B cell (primary cell): ENCODE measurements around the gene ITPK1. TPM values are rescaled to one million over a fixed set of nuclear protein-coding genes. Genes with fewer than 3 reads are reported as not detected.

ENCODE experiments used
- ATAC-seq: fragments of 200-7000 bp; cut with Tn5 transposase; one replicate; pipeline ENCODE4 v1.10.0; 2021; ENCODE audit warnings: low read depth, mild to moderate bottlenecking, moderate number of reproducible peaks, moderate library complexity
- CTCF ChIA-PET: fragments of 350-600 bp; sonication (Branson Sonifier 250); formaldehyde crosslinking; loops from one replicate; lab custom pipeline; 2021; ENCODE audit warnings: antibody characterized with exemption, inconsistent platforms; lab: Charles Lee
- POLR2A ChIA-PET: fragments of 350-600 bp; sonication (Branson Sonifier 250); formaldehyde crosslinking; loops from one replicate; lab custom pipeline; 2021; ENCODE audit warnings: antibody characterized with exemption; lab: Charles Lee
- DNase-seq: peaks from one replicate; pipeline ENCODE4 v3.0.0; 2013
- H2AFZ ChIP-seq: 2 replicates; pipeline ENCODE4 v1.6.1; 2012; ENCODE audit warnings: mild to moderate bottlenecking, low read depth, low read length; ENCODE audit not compliant: insufficient read depth, poor library complexity, severe bottlenecking
- H3K27ac ChIP-seq, 2 donors: 1 replicate in 1 of 2; 2 replicates in 1 of 2; pipeline ENCODE4 v1.5.1; 2012 to 2013; ENCODE audit warnings: low read length in 2 of 2, mild to moderate bottlenecking in 2 of 2, moderate library complexity in 1 of 2
- H3K27me3 ChIP-seq, 4 experiments: fragments of 200-600 bp in 1 of 4; sonication (generic) in 1 of 4; replicated peaks in 1 of 4; 1 replicate in 2 of 4; 2 replicates in 2 of 4; pipeline versions ENCODE4 v1.6.1 to v1.7.0; 2013 to 2016; ENCODE audit warnings: low read length in 3 of 4, mild to moderate bottlenecking in 2 of 4, mixed read lengths in 1 of 4, moderate library complexity in 1 of 4; ENCODE audit not compliant: insufficient read depth in 4 of 4, control insufficient read depth in 3 of 4; ENCODE audit errors: control extremely low read depth in 1 of 4
- H3K36me3 ChIP-seq, 2 experiments: replicated peaks in 1 of 2; 1 replicate in 1 of 2; 2 replicates in 1 of 2; pipeline versions ENCODE4 v1.6.1 to v1.7.1; 2013; ENCODE audit warnings: low read length in 1 of 2; ENCODE audit not compliant: insufficient read depth in 2 of 2, control insufficient read depth in 1 of 2; ENCODE audit errors: control extremely low read depth in 1 of 2, extremely low read depth in 1 of 2
- H3K4me1 ChIP-seq, 2 donors: fragments of 200-600 bp in 1 of 2; sonication (generic) in 1 of 2; 1 replicate in 1 of 2; 2 replicates in 1 of 2; pipeline versions ENCODE4 v1.5.1 to v1.6.1; 2013 to 2017; ENCODE audit warnings: low read length in 2 of 2; ENCODE audit not compliant: control insufficient read depth in 2 of 2, insufficient read depth in 2 of 2
- H3K4me2 ChIP-seq: replicated peaks from 2 replicates; pipeline ENCODE3; 2012; ENCODE audit warnings: mild to moderate bottlenecking, low read depth, low read length; ENCODE audit not compliant: poor library complexity, severe bottlenecking
- H3K4me3 ChIP-seq, 5 experiments: fragments of 200-600 bp in 1 of 5; sonication (generic) in 1 of 5; 1 replicate in 3 of 5; 2 replicates in 2 of 5; pipeline versions ENCODE4 v1.5.1 to v1.7.0; 2011 to 2016; ENCODE audit warnings: low read length in 4 of 5, mild to moderate bottlenecking in 4 of 5, low read depth in 2 of 5, control low read depth in 1 of 5, moderate library complexity in 1 of 5; ENCODE audit not compliant: insufficient read depth in 1 of 5; ENCODE audit errors: control extremely low read depth in 1 of 5, extremely low read depth in 1 of 5
- H3K79me2 ChIP-seq: fragments of 200-600 bp; sonication (generic); one replicate; pipeline ENCODE4 v1.6.0; 2016; ENCODE audit warnings: low read length; ENCODE audit not compliant: control insufficient read depth, insufficient read depth
- H3K9ac ChIP-seq: fragments of 200-600 bp; sonication (generic); 2 replicates; pipeline ENCODE4 v1.6.1; 2017; ENCODE audit warnings: mild to moderate bottlenecking, low read length, moderate library complexity
- H3K9me3 ChIP-seq, 3 donors: one replicate each; pipeline versions ENCODE4 v1.6.1 to v1.7.1; 2013; ENCODE audit warnings: low read length in 2 of 3; ENCODE audit not compliant: control insufficient read depth in 2 of 3, insufficient read depth in 1 of 3; ENCODE audit errors: control extremely low read depth in 1 of 3
- H4K20me1 ChIP-seq: 2 replicates; pipeline ENCODE4 v1.6.0; 2012; ENCODE audit warnings: mild to moderate bottlenecking, low read length; ENCODE audit not compliant: insufficient read depth, control insufficient read depth, poor library complexity, severe bottlenecking
- H3K27ac Mint-ChIP-seq: one replicate; pipeline ENCODE4 v1.8.0; 2021; ENCODE audit warnings: mixed read lengths
- H3K27me3 Mint-ChIP-seq: one replicate; pipeline ENCODE4 v1.8.0; 2021; ENCODE audit warnings: mixed read lengths
- H3K4me1 Mint-ChIP-seq: one replicate; pipeline ENCODE4 v1.8.0; 2021; ENCODE audit warnings: mixed read lengths
- H3K4me3 Mint-ChIP-seq: one replicate; pipeline ENCODE4 v1.8.0; 2021; ENCODE audit warnings: mixed read lengths
- H3K9me3 Mint-ChIP-seq: one replicate; pipeline ENCODE4 v1.8.0; 2022; ENCODE audit warnings: mixed read lengths; ENCODE audit not compliant: insufficient read depth
- EZH2 ChIP-seq: IDR thresholded peaks from 2 replicates; pipeline ENCODE4 v1.6.1; 2012; ENCODE audit warnings: borderline replicate concordance, low read depth, mild to moderate bottlenecking, moderate library complexity, low read length; ENCODE audit not compliant: insufficient read depth, poor library complexity, severe bottlenecking
- WGBS: methylation state at CpG from one replicate; pipeline ENCODE4 v1.1.5; 2013; ENCODE audit warnings: missing lambda C conversion rate; ENCODE audit not compliant: insufficient coverage; 5-methylcytosine and 5-hydroxymethylcytosine counted together
- intact Hi-C: fragments of 100-400 bp; cut with micrococcal nuclease; formaldehyde crosslinking; loops from one replicate; pipeline ENCODE4 v1.10.0; 2022
- polyA plus RNA-seq: library from polyadenylated mRNA; depleted of rRNA; stranded (reverse); fragments of >200 nt; gene quantifications from 2 replicates; pipeline ENCODE4 v1.2.3, GENCODE V29; 2012
- total RNA-seq, 2 donors: library from RNA; stranded (reverse); fragments of 120-200 nt in 1 of 2; gene quantifications; 1 replicate in 1 of 2; 2 replicates in 1 of 2; pipeline versions ENCODE4 v1.2.3 to v1.2.4, GENCODE V29; 2013 to 2022
- TF ChIP-seq, protein P1 (sequence below): fragments of 200-600 bp; IDR thresholded peaks from one replicate; pipeline ENCODE4 v1.8.0; 2022; ENCODE audit warnings: antibody characterized with exemption, mild to moderate bottlenecking

Gene ITPK1
- total and polyA plus RNA-seq, 2 donors (not counting 1 experiment from before 2014, with no cell fraction given), result 46.0 to 46.9 TPM

DNA sequence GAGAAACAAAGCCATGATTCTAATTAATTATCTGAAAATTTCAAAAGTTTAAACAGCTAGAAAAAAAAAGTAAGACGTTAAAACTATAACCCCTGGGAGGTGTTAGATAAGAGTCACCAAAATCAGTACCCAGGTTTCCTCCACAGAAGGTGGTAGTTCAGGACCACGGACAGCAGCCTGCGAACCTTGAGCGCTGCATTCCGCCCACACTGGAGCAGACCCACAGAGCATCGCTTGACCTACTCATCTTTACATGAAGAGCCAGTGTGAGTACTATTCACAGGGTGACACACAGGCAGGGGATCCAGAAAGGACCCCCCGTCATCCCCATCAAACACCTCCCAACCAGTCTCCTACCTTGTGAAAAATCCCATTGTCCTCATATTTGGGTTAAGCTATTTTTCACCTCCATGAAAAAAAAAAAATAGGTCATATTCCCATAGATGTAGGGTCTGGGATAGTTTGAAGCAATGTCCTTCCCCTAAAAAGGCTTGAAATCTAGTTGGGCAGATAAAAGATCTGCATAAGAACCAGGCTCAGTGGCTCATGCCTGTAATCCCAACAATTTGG, 201.6 kb downstream of the ITPK1 start:
- CTCF ChIA-PET, result no interaction called here
- Mint-ChIP-seq H3K4me1 (no peaks in the 10 kb centered on the region), H3K4me3 (no peak overlapping the region)

DNA sequence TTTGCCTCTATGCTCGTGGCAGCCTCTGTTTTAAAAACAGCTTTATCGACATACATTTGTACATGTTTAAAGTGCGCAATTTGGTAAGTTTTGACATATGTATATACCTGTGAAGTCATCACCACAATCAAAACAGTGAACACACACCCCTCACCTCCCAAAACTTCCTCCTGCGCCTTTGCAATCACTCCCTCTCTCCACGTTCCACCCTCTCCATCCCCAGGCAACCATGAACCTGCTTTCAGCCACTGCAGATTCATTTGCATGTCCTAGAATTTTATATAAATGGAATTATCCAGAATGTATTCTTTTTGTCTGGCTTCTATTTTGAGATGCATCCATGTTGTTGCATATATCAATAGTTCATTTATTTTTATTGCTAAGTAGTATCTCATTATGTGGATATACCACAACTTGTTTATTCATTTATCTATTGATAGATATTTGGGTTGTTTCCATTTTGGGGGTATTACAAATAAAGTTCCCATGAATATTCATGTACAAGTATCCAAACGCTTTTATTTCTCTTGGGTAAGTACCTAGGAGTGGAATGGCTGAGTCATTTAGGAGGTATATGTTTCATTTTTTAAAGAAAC, 208.3 kb downstream of the ITPK1 start:
- H4K20me1 ChIP-seq, result no peaks in the 10 kb centered on the region
- DNase-seq (no peak), ATAC-seq (no peak)
- H3K9me3 Mint-ChIP-seq, result no peaks in the 10 kb centered on the region
- TF ChIP-seq, protein P1, sequence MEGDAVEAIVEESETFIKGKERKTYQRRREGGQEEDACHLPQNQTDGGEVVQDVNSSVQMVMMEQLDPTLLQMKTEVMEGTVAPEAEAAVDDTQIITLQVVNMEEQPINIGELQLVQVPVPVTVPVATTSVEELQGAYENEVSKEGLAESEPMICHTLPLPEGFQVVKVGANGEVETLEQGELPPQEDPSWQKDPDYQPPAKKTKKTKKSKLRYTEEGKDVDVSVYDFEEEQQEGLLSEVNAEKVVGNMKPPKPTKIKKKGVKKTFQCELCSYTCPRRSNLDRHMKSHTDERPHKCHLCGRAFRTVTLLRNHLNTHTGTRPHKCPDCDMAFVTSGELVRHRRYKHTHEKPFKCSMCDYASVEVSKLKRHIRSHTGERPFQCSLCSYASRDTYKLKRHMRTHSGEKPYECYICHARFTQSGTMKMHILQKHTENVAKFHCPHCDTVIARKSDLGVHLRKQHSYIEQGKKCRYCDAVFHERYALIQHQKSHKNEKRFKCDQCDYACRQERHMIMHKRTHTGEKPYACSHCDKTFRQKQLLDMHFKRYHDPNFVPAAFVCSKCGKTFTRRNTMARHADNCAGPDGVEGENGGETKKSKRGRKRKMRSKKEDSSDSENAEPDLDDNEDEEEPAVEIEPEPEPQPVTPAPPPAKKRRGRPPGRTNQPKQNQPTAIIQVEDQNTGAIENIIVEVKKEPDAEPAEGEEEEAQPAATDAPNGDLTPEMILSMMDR, result no peak
- no peak for TF ChIP-seq EZH2
- no peaks in the 10 kb centered on the region for H3K79me2 ChIP-seq
- H3K4me1 Mint-ChIP-seq, result no peaks in the 10 kb centered on the region
- no peak overlapping the region for H3K27ac ChIP-seq
- H3K27me3 Mint-ChIP-seq, result peaks cover 27% of the 10 kb centered on the region
- intact Hi-C loops, result no loop called here
- POLR2A ChIA-PET, result no interaction called here
- H2AFZ ChIP-seq, result no peak overlapping the region
- peaks cover 0 to 15% (median 0%) of the 10 kb centered on the region in 4 experiments for H3K27me3 ChIP-seq
- CTCF ChIA-PET, result no interaction called here
- WGBS, result no CpG with 5 or more reads among the region's 6 CpGs
- H3K4me3 Mint-ChIP-seq, result no peak overlapping the region
- H3K9me3 ChIP-seq, result peaks cover 0 to 5% (median 0%) of the 10 kb centered on the region in 3 donors
- H3K4me1 ChIP-seq, result no peaks in the 10 kb centered on the region
- no peak overlapping the region for H3K27ac Mint-ChIP-seq
- no peak overlapping the region for H3K4me3 ChIP-seq
- no peaks in the 10 kb centered on the region for H3K36me3 ChIP-seq
- no peak overlapping the region for H3K4me2 ChIP-seq
- no peak overlapping the region for H3K9ac ChIP-seq

More for the DNA sequence above, 201.6 kb downstream of the ITPK1 start:
- no peaks in the 10 kb centered on the region for H3K79me2 ChIP-seq
- ATAC-seq, result no peak
- peaks cover 21% of the 10 kb centered on the region for H3K27me3 Mint-ChIP-seq
- H3K27ac ChIP-seq, result no peak overlapping the region
- H2AFZ ChIP-seq, result no peak overlapping the region
- intact Hi-C loops, result no loop called here
- H3K4me2 ChIP-seq, result no peak overlapping the region
- H3K36me3 ChIP-seq, result no peaks in the 10 kb centered on the region
- POLR2A ChIA-PET, result interaction anchor here (0.6 kb wide), 1 partner anchor 45 kb away, joined by 3 read pairs; no protein-coding TSS in a partner anchor
- no peak overlapping the region for H3K27ac Mint-ChIP-seq
- H3K9me3 ChIP-seq, result peaks cover 0 to 14% (median 0%) of the 10 kb centered on the region in 3 donors
- no peak overlapping the region for H3K4me3 ChIP-seq
- TF ChIP-seq EZH2, result no peak
- TF ChIP-seq, protein P1, result no peak
- 12% methylated on average over 6 of the region's 7 CpGs for WGBS
- no peak overlapping the region for H3K9ac ChIP-seq
- H3K4me1 ChIP-seq, result no peaks in the 10 kb centered on the region
- DNase-seq, result no peak
- no peaks in the 10 kb centered on the region for H3K9me3 Mint-ChIP-seq
- peaks cover 0 to 9% (median 0%) of the 10 kb centered on the region in 4 experiments for H3K27me3 ChIP-seq
- no peaks in the 10 kb centered on the region for H4K20me1 ChIP-seq
